ENCODE results near the gene MIER3.

- TF ChIP-seq CTCF (IDR thresholded peaks at IDR 0.05; ENCODE audit: poor library complexity) = no peak
- TF ChIP-seq EZH2 (IDR thresholded peaks at IDR 0.05; ENCODE audit: borderline replicate concordance) = no peak
Observed at GRCh38 chr5:56989676-56990075, 37.8 kb upstream of the MIER3 start.
